Astrocyte (in vitro differentiated cells and primary cell): ENCODE data around the gene RBCK1. TPM values are rescaled to one million over a fixed set of nuclear protein-coding genes. Genes with fewer than 3 reads are reported as not detected.

Experiments
- DNase-seq: peaks from one replicate; pipeline ENCODE4 v3.0.0-alpha.2; 2010; ENCODE audit warnings: low read depth
- FAIRE-seq: peaks from 2 replicates; lab custom pipeline; 2011; peaks lifted over from hg19 to GRCh38; lab: Jason Lieb, UNC
- H2AFZ ChIP-seq: 2 replicates; pipeline ENCODE4 v1.6.0; 2012; ENCODE audit warnings: low read depth, low read length, inconsistent platforms
- H3K27ac ChIP-seq: 2 replicates; pipeline ENCODE4 v1.5.1; 2011; ENCODE audit warnings: low read depth, low read length, inconsistent platforms
- H3K27me3 ChIP-seq: 2 replicates; pipeline ENCODE4 v1.6.0; 2011; ENCODE audit warnings: low read length, inconsistent platforms; ENCODE audit not compliant: insufficient read depth
- H3K36me3 ChIP-seq: 2 replicates; pipeline ENCODE4 v1.5.1; 2011; ENCODE audit warnings: low read length, inconsistent platforms; ENCODE audit not compliant: insufficient read depth
- H3K4me1 ChIP-seq: 2 replicates; pipeline ENCODE4 v1.5.1; 2011; ENCODE audit warnings: low read length, inconsistent platforms; ENCODE audit not compliant: insufficient read depth
- H3K4me2 ChIP-seq: 2 replicates; pipeline ENCODE4 v1.6.0; 2012; ENCODE audit warnings: low read length, inconsistent platforms
- H3K4me3 ChIP-seq: 2 replicates; pipeline ENCODE4 v1.5.1; 2011; ENCODE audit warnings: low read depth, mild to moderate bottlenecking, low read length, inconsistent platforms; ENCODE audit not compliant: insufficient read depth
- H3K79me2 ChIP-seq: 2 replicates; pipeline ENCODE4 v1.6.0; 2012; ENCODE audit warnings: mild to moderate bottlenecking, low read length, inconsistent platforms; ENCODE audit not compliant: insufficient read depth
- H3K9ac ChIP-seq: 2 replicates; pipeline ENCODE4 v1.6.0; 2012; ENCODE audit warnings: mild to moderate bottlenecking, low read length, inconsistent platforms
- H3K9me3 ChIP-seq: 2 replicates; pipeline ENCODE4 v1.5.1; 2012; ENCODE audit warnings: low read depth, mild to moderate bottlenecking, low read length, inconsistent platforms; ENCODE audit not compliant: insufficient read depth
- H4K20me1 ChIP-seq: 2 replicates; pipeline ENCODE4 v1.6.0; 2012; ENCODE audit warnings: low read length, inconsistent platforms; ENCODE audit not compliant: insufficient read depth
- H3K27ac Mint-ChIP-seq: one replicate; pipeline ENCODE4 v1.8.0; 2021; ENCODE audit warnings: mild to moderate bottlenecking, mixed read lengths; ENCODE audit not compliant: unreplicated experiment
- H3K27me3 Mint-ChIP-seq: one replicate; pipeline ENCODE4 v1.8.0; 2021; ENCODE audit warnings: low read depth, mixed read lengths; ENCODE audit not compliant: unreplicated experiment
- H3K36me3 Mint-ChIP-seq: one replicate; pipeline ENCODE4 v1.8.0; 2021; ENCODE audit warnings: low read depth, mixed read lengths; ENCODE audit not compliant: unreplicated experiment
- H3K4me1 Mint-ChIP-seq: one replicate; pipeline ENCODE4 v1.8.0; 2021; ENCODE audit warnings: low read depth, mixed read lengths; ENCODE audit not compliant: unreplicated experiment
- H3K4me3 Mint-ChIP-seq: one replicate; pipeline ENCODE4 v1.8.0; 2021; ENCODE audit warnings: mild to moderate bottlenecking, moderate library complexity, mixed read lengths; ENCODE audit not compliant: unreplicated experiment
- H3K9me3 Mint-ChIP-seq: one replicate; pipeline ENCODE4 v1.8.0; 2021; ENCODE audit warnings: mild to moderate bottlenecking, mixed read lengths; ENCODE audit not compliant: unreplicated experiment
- EZH2 ChIP-seq: IDR thresholded peaks from 2 replicates; pipeline ENCODE4 v1.6.1; 2012; ENCODE audit warnings: mild to moderate bottlenecking, low read length, inconsistent platforms; ENCODE audit not compliant: insufficient read depth
- total RNA-seq: library from RNA; stranded (reverse); gene quantifications from 2 replicates; pipeline ENCODE4 v1.2.1, GENCODE V29; 2021
- TF ChIP-seq, protein P1 (sequence below): IDR thresholded peaks from 2 replicates; pipeline ENCODE4 v1.5.1; 2011; ENCODE audit warnings: low read depth, mild to moderate bottlenecking, inconsistent platforms, low read length, moderate library complexity; ENCODE audit not compliant: insufficient read depth

RBCK1 gene
- total RNA-seq, 1 donor from 2014 or later: 124 TPM

DNA sequence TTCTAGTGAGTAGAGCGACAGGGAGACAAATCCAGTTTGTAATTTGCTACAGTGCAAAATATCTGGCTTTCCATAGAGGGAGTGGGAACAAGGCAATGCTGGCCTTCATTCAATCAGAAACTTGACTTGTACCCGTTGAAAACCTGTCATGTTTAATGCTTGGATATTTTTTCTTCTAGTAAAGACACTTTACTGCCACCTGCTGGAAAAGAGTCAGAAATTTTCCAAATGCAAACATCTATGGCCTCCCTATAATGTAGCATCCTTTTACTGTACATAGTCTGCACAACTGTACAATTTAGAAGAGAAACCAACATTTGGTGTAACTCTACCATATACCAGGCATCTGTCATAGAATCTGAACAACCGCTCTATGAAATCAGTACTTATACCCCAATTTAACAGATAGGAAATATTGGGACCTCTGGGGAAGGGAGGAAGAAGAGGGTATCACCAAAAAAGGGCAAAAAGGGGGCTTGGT is 70.9 kb downstream of the RBCK1 start:
- H3K4me2 ChIP-seq: no peak overlapping the region
- no peak overlapping the region for H3K27ac ChIP-seq
- no peaks in the 10 kb centered on the region for H3K9me3 Mint-ChIP-seq
- no peaks in the 10 kb centered on the region for H3K9me3 ChIP-seq
- H3K79me2 ChIP-seq: no peaks in the 10 kb centered on the region
- no peaks in the 10 kb centered on the region for H3K27me3 ChIP-seq
- H3K27me3 Mint-ChIP-seq: no peaks in the 10 kb centered on the region
- no peak overlapping the region for H3K9ac ChIP-seq
- no peak overlapping the region for H2AFZ ChIP-seq
- H3K36me3 Mint-ChIP-seq: peaks cover 29% of the 10 kb centered on the region
- peaks cover 40% of the 10 kb centered on the region for H3K36me3 ChIP-seq
- TF ChIP-seq, protein P1, sequence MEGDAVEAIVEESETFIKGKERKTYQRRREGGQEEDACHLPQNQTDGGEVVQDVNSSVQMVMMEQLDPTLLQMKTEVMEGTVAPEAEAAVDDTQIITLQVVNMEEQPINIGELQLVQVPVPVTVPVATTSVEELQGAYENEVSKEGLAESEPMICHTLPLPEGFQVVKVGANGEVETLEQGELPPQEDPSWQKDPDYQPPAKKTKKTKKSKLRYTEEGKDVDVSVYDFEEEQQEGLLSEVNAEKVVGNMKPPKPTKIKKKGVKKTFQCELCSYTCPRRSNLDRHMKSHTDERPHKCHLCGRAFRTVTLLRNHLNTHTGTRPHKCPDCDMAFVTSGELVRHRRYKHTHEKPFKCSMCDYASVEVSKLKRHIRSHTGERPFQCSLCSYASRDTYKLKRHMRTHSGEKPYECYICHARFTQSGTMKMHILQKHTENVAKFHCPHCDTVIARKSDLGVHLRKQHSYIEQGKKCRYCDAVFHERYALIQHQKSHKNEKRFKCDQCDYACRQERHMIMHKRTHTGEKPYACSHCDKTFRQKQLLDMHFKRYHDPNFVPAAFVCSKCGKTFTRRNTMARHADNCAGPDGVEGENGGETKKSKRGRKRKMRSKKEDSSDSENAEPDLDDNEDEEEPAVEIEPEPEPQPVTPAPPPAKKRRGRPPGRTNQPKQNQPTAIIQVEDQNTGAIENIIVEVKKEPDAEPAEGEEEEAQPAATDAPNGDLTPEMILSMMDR: peak; percentile 57
- no peak for TF ChIP-seq EZH2
- FAIRE-seq: no peak
- DNase-seq: peak; percentile 10
- no peak overlapping the region for H3K4me3 ChIP-seq
- peaks cover 4% of the 10 kb centered on the region for H3K4me1 ChIP-seq
- peaks cover 27% of the 10 kb centered on the region for H4K20me1 ChIP-seq
- peaks cover 16% of the 10 kb centered on the region for H3K4me1 Mint-ChIP-seq
- H3K27ac Mint-ChIP-seq: peak overlapping the region; percentile 94
- no peak overlapping the region for H3K4me3 Mint-ChIP-seq

DNA sequence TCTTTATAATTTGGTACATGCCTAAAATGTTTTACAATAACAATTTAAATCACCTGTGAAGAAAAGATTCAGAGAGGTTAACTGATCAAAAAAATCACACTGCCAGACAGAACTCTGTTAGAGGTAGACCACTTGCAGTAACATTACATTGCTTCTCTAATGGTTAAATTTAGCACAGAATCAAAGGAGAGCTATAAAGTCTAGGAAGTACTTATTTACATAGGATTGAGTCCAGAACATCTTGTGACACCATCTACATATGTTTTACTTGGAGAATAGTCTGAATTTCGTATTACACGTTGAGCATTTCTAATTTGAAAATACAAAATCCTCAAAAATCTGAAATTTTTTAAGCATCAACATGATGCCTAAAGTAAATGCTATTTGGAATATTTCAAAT is 71.4 kb downstream of the RBCK1 start:
- Histone ChIP-seq H3K36me3 (peaks cover 45% of the 10 kb centered on the region), H3K9ac (no peak overlapping the region), H2AFZ (no peak overlapping the region), H3K27ac (no peak overlapping the region), H3K4me2 (no peak overlapping the region), H3K4me3 (no peak overlapping the region), H3K4me1 (peaks cover 4% of the 10 kb centered on the region), H3K9me3 (no peaks in the 10 kb centered on the region), H4K20me1 (peaks cover 31% of the 10 kb centered on the region), H3K27me3 (no peaks in the 10 kb centered on the region), H3K79me2 (no peaks in the 10 kb centered on the region)
- H3K27me3 Mint-ChIP-seq: no peaks in the 10 kb centered on the region
- H3K27ac Mint-ChIP-seq: peak overlapping the region; percentile 94
- TF ChIP-seq, protein P1: no peak
- no peak for TF ChIP-seq EZH2
- DNase-seq (no peak), FAIRE-seq (no peak)
- peaks cover 25% of the 10 kb centered on the region for H3K36me3 Mint-ChIP-seq
- H3K9me3 Mint-ChIP-seq: no peaks in the 10 kb centered on the region
- peaks cover 14% of the 10 kb centered on the region for H3K4me1 Mint-ChIP-seq
- no peak overlapping the region for H3K4me3 Mint-ChIP-seq

DNA sequence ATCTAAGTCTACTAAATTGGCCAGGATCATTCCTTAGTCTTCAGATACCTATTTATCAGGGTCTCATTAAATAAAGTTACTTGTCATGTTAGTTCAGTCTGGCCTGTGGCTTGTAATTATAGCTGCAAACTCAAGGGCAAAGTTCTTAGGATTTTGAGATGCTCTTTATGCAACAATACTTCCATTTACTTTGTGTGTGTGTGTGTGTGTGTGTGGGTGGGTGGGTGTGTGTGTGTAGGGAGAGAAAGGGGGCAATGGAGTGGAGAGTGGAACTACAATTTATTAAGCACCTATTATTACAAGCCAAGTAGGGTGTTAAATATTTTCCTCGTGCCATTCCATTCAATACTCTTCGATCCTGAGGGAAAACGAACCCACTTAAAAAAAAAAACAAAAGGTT is 71.9 kb downstream of the RBCK1 start:
- no peak for TF ChIP-seq EZH2
- TF ChIP-seq, protein P1: no peak
- H3K4me3 ChIP-seq: no peak overlapping the region
- H3K4me3 Mint-ChIP-seq: no peak overlapping the region
- H3K27ac ChIP-seq: no peak overlapping the region
- H4K20me1 ChIP-seq: peaks cover 31% of the 10 kb centered on the region
- no peaks in the 10 kb centered on the region for H3K9me3 ChIP-seq
- H3K9ac ChIP-seq: no peak overlapping the region
- H3K4me1 Mint-ChIP-seq: peaks cover 14% of the 10 kb centered on the region
- no peak overlapping the region for H3K4me2 ChIP-seq
- H3K4me1 ChIP-seq: peaks cover 4% of the 10 kb centered on the region
- H2AFZ ChIP-seq: no peak overlapping the region
- H3K27ac Mint-ChIP-seq: no peak overlapping the region
- H3K79me2 ChIP-seq: no peaks in the 10 kb centered on the region
- no peaks in the 10 kb centered on the region for H3K27me3 Mint-ChIP-seq
- H3K27me3 ChIP-seq: no peaks in the 10 kb centered on the region
- no peak for FAIRE-seq
- DNase-seq: no peak
- H3K36me3 Mint-ChIP-seq: peaks cover 21% of the 10 kb centered on the region
- no peaks in the 10 kb centered on the region for H3K9me3 Mint-ChIP-seq
- H3K36me3 ChIP-seq: peaks cover 47% of the 10 kb centered on the region
